Peyer's patch (tissue), 4 donors: Measurements from ENCODE around the gene TEX19. TPM values are rescaled to one million over a fixed set of nuclear protein-coding genes. Genes with fewer than 3 reads are reported as not detected.
"Not testable (repeated sequence)": the region's sequence is repeated elsewhere in the genome, so short reads cannot be mapped to it uniquely, and the experiment has no call there.

Source experiments
- DNase-seq, 3 donors: peaks; one replicate each; pipeline ENCODE4 v3.0.0-alpha.2; 2017 to 2019
- H3K27ac ChIP-seq, 4 donors: fragments of 200-600 bp; sonication (generic); one replicate each; pipeline ENCODE4 v1.5.1; 2016 to 2019
- H3K27me3 ChIP-seq, 2 donors: fragments of 200-600 bp; sonication (generic); one replicate each; pipeline ENCODE4 v1.5.1; 2019
- H3K36me3 ChIP-seq, 3 donors: fragments of 200-600 bp; sonication (generic); one replicate each; pipeline ENCODE4 v1.5.1; 2016 to 2019
- H3K4me1 ChIP-seq, 4 donors: fragments of 200-600 bp; sonication (generic); one replicate each; pipeline ENCODE4 v1.5.1; 2016 to 2019
- H3K4me3 ChIP-seq, 4 donors: fragments of 200-600 bp; sonication (generic); 1 replicate in 3 of 4; 2 replicates in 1 of 4; pipeline ENCODE4 v1.5.1; 2016 to 2019; ENCODE audit warnings: mild to moderate bottlenecking in 1 of 4
- H3K9me3 ChIP-seq, 4 donors: fragments of 200-600 bp; sonication (generic); one replicate each; pipeline ENCODE4 v1.5.1; 2016 to 2019; ENCODE audit warnings: mild to moderate bottlenecking in 1 of 4
- POLR2A ChIP-seq, 2 donors: fragments of 450-650 bp; IDR thresholded peaks; one replicate each; pipeline ENCODE4 v1.5.1; 2017; ENCODE audit warnings: antibody characterized with exemption in 2 of 2, mild to moderate bottlenecking in 2 of 2, moderate library complexity in 2 of 2
- total RNA-seq, 4 donors: library from RNA; depleted of rRNA; stranded (reverse); fragments of >200 nt; gene quantifications; one replicate each; pipeline ENCODE4 v1.1.0, GENCODE V29; 2016
- TF ChIP-seq, protein P1 (sequence below), 6 experiments: fragments of 450-650 bp in 4 of 6; fragments of 200-600 bp in 2 of 6; sonication (generic) in 1 of 6; IDR thresholded peaks; one replicate each; pipeline ENCODE4 v1.5.1; 2017 to 2019; ENCODE audit warnings: antibody characterized with exemption in 6 of 6, mild to moderate bottlenecking in 3 of 6, moderate library complexity in 1 of 6

Gene TEX19
- total RNA-seq, 4 donors from 2014 or later, result not detected

DNA sequence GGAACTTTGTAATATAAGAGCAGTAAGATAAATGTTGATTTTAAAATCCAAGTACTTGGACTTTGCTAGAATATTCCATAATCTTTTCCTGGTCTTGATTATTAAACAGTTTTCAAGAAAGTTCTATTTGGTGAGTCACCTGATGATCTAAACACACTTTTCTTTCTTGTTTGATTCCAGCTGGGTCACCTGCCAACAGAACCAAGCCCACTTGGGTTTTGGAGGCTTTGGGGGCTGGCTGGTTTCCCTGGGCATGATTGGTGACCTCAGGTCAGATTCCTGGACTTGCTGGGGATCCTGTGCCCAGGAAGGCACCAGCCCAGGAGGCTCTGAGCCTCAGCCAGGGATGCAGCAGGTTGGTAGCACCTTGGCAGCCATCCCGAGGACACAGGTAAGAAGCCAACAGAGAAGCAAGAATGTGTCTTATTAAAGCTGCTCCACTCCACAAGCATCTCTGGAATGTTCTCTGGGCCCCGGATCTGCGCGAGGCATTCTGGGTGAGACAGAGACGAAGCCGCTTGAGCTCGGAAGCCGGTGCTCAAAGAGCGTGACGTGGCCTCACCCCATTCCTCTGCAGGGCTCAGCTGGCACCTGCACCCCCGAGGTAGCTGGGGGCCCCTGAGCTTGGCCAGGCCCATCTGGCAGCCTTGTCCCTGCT is 3.1 kb upstream of the TEX19 start:
- peak in 1 of 3 donors; percentile 34 for DNase-seq
- H3K9me3 ChIP-seq, result no peaks in the 10 kb centered on the region

DNA sequence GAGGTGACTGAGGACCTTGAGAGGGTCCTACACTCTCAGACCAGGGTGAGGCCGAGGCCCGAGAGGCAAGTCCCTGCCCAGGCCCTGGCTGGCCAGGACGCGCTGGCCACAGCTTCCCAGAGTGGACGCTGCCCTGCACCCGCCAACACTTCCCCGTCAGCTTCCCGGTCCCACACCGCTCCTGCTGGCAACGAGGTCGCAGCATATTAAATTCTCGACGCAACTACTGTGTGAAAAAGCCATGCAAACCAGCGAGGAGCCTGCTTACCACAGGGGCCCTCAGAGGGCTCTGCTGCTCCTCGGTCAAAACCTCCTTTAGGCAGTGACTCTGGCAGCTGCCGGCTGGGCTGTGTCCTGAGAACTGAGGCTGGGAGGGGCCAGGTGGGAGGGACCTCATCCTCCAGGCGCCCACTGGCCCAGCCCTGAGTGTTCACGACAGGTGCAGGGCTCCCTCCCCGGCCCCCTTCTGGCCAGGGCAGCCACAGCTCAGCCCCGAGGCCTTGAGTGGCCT is 2.1 kb upstream of the TEX19 start:
- TF ChIP-seq, protein P1, sequence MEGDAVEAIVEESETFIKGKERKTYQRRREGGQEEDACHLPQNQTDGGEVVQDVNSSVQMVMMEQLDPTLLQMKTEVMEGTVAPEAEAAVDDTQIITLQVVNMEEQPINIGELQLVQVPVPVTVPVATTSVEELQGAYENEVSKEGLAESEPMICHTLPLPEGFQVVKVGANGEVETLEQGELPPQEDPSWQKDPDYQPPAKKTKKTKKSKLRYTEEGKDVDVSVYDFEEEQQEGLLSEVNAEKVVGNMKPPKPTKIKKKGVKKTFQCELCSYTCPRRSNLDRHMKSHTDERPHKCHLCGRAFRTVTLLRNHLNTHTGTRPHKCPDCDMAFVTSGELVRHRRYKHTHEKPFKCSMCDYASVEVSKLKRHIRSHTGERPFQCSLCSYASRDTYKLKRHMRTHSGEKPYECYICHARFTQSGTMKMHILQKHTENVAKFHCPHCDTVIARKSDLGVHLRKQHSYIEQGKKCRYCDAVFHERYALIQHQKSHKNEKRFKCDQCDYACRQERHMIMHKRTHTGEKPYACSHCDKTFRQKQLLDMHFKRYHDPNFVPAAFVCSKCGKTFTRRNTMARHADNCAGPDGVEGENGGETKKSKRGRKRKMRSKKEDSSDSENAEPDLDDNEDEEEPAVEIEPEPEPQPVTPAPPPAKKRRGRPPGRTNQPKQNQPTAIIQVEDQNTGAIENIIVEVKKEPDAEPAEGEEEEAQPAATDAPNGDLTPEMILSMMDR (IDR thresholded peaks at IDR 0.05), result no peak
- TF ChIP-seq POLR2A (IDR thresholded peaks at IDR 0.05), result no peak
- H3K27me3 ChIP-seq, result no peaks in the 10 kb centered on the region
- no peak overlapping the region for H3K4me3 ChIP-seq
- peak in 1 of 3 donors; percentile 55 for DNase-seq
- no peaks in the 10 kb centered on the region for H3K9me3 ChIP-seq
- H3K36me3 ChIP-seq, result no peaks in the 10 kb centered on the region
- H3K27ac ChIP-seq, result no peak overlapping the region
- peaks cover 0 to 2% (median 0%) of the 10 kb centered on the region in 4 donors for H3K4me1 ChIP-seq

More for the DNA sequence above, 3.1 kb upstream of the TEX19 start:
- H3K4me1 ChIP-seq, result peaks cover 0 to 5% (median 0%) of the 10 kb centered on the region in 4 donors
- TF ChIP-seq POLR2A (IDR thresholded peaks at IDR 0.05), result no peak
- TF ChIP-seq, protein P1 (IDR thresholded peaks at IDR 0.05), result no peak
- no peak overlapping the region for H3K4me3 ChIP-seq
- H3K36me3 ChIP-seq, result no peaks in the 10 kb centered on the region
- H3K27me3 ChIP-seq, result no peaks in the 10 kb centered on the region
- no peak overlapping the region for H3K27ac ChIP-seq

DNA sequence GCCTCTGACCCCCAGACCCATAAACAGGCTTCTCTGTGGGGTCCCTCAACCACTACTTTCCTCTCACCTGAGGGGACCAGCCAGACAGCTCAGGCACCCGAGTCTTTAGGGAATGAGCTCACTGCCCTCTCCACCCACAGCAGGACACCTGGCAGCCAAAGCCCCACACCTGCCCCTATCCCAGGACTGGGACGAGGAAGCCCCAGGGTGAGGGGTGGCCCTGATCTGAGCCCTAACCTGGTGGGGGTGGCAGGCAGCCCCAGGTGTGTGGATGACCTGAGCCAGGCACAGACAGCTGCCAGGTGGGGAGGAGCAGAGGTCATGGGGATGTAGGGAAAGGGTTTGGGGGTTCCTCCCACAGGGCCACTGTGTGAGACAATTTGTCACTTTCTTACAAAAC is 1.7 kb upstream of the TEX19 start:
- no peak for DNase-seq
- Histone ChIP-seq H3K4me1 (no peaks in the 10 kb centered on the region), H3K9me3 (no peaks in the 10 kb centered on the region), H3K27ac (no peak overlapping the region), H3K4me3 (no peak overlapping the region), H3K36me3 (no peaks in the 10 kb centered on the region), H3K27me3 (no peaks in the 10 kb centered on the region)
- no peak for TF ChIP-seq POLR2A (IDR thresholded peaks at IDR 0.05)
- TF ChIP-seq, protein P1 (IDR thresholded peaks at IDR 0.05), result no peak

DNA sequence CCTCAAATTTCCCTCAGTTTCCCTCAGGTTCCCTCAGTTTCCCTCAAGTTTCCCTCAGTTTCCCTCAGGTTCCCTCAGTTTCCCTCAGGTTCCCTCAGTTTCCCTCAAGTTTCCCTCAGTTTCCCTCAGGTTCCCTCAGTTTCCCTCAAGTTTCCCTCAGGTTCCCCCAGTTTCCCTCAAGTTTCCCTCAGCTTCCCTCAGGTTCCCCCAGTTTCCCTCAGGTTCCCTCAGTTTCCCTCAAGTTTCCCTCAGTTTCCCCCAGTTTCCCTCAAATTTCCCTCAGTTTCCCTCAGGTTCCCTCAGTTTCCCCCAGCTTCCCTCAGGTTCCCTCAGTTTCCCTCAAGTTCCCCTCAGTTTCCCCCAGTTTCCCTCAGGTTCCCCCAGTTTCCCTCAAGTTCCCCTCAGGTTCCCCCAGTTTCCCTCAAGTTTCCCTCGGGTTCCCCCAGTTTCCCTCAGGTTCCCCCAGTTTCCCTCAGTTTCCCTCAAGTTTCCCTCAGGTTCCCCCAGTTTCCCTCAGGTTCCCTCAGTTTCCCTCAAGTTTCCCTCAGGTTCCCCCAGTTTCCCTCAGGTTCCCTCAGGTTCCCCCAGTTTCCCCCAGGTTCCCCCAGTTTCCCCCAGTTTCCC is 516 bp downstream of the TEX19 start:
- not testable (repeated sequence) for H3K4me3 ChIP-seq, H3K36me3 ChIP-seq, H3K27me3 ChIP-seq, H3K9me3 ChIP-seq, DNase-seq, H3K27ac ChIP-seq, H3K4me1 ChIP-seq

DNA sequence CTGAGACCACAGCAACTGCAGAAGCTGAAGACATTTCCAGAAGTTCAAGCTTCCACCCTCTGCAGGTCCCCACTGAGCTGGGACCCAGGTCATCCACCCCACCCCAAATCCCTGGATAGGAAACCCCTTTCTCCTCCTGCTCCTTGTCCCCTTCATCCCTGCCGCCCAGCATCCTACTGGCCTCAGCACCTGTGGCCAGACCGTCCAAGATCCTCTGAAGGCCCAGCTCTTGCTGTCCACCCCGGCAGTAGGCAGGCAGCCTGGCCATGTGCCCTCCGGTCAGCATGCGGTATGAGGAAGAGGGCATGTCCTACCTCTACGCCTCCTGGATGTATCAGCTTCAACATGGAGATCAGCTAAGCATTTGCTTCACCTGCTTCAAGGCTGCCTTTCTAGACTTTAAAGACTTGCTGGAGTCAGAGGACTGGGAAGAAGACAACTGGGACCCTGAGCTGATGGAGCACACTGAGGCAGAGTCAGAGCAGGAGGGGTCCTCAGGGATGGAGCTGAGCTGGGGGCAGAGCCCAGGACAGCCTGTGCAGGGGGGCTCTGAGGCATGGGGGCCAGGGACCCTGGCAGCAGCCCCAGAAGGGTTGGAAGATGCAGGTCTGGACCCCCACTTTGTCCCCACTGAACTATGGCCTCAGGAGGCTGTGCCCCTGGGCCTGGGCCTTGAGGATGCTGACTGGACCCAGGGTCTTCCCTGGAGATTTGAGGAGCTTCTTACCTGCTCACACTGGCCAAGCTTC is 3.0 kb downstream of the TEX19 start:
- DNase-seq, result no peak
- Histone ChIP-seq H3K27me3 (no peaks in the 10 kb centered on the region), H3K4me3 (no peak overlapping the region), H3K4me1 (no peaks in the 10 kb centered on the region), H3K9me3 (no peaks in the 10 kb centered on the region), H3K36me3 (no peaks in the 10 kb centered on the region), H3K27ac (no peak overlapping the region)
- TF ChIP-seq POLR2A (IDR thresholded peaks at IDR 0.05), result no peak
- TF ChIP-seq, protein P1 (IDR thresholded peaks at IDR 0.05), result no peak
